ENCODE data around the gene PAM16. TPM values are rescaled to one million over a fixed set of nuclear protein-coding genes. Genes with fewer than 3 reads are reported as not detected.

PAM16 gene
- total RNA-seq, 1 donor from 2014 or later: 36.2 TPM

DNA sequence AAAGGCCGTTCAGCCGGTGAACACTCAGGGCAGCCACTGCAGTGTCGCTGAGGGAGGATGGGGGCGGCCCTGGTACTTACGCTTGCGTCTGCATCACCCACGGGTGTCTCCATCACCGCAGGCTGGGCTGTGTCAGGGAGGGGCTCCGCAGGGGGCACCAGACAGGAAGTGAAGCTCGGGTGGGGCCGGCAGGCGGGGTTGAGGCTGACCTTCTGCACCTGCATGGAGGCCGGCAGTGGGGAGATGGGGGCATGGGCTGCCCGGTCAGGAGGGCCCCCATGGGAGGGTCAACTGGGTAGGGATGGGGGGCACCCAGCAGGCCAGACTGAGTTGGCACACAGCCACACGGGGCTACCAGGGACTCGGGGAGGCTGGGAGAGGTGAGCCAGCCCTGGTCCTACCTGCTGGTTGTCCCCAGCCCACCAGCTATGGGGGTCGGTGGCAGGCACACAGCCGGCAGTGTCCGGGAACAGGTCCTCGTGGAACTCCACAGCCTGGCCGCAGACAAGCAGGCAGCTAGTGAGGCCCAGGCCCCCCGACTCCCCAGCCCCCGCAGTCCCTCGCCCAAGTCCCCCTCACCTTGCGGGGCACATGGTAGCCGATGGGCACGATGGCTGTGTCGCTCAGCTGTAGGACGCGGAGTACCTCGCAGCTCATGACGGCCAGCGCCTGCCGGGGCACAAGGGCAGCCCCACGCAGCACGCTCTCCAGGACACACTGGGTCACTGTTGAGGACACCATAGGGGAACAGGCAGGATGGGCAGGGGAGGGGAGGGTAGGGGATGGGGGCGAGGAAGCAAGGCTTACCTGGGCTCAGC lies 13.3 kb upstream of the PAM16 start:
- H3K4me3 Mint-ChIP-seq: no peak overlapping the region
- no peak for TF ChIP-seq CTCF (conservative IDR thresholded peaks at IDR 0.05)
- peaks cover 5% of the 10 kb centered on the region for H3K4me1 Mint-ChIP-seq
- H3K27me3 Mint-ChIP-seq (ENCODE audit: low read depth): no peaks in the 10 kb centered on the region
- no peaks in the 10 kb centered on the region for H3K36me3 Mint-ChIP-seq (ENCODE audit: low read depth)
- no peak for DNase-seq (ENCODE audit: low read depth, low spot score)
- H3K27ac Mint-ChIP-seq (ENCODE audit: unreplicated experiment): no peak overlapping the region
- H3K9me3 Mint-ChIP-seq: no peaks in the 10 kb centered on the region

DNA sequence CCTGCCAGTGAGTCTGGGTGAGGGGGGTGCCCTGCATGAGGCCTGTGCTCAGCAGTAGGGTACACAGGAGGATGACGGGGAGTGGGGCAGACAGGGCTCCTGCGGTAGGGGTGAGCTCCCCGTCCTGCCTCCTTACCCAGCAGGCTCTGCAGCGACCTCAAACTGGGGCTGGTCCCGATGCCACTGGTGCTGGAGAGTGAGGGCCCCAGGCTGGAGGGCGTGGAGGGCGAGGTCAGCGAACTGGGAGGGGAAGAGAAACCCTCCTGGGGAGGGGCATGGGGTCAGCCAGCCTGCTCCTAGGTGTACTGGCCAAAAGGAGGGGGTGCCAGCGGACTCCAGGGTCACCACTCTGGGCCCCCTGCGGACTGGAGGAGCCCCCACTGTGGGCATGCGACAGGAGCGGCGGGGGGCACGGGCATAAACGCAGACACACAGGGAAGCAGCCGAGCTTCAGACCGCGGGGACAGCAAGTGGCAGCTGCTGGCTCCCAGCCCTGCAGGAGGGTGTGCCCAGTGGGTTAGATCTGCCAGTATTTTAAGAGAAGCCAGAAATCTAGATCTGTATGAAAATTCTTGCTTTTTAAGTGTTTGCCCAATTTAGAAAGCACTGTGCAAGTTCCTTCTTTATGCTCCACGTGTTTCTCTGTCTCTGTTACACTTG lies 11.5 kb upstream of the PAM16 start:
- Mint-ChIP-seq H3K36me3 (ENCODE audit: low read depth) (peaks cover 2% of the 10 kb centered on the region), H3K9me3 (no peaks in the 10 kb centered on the region), H3K27me3 (ENCODE audit: low read depth) (no peaks in the 10 kb centered on the region), H3K4me3 (no peak overlapping the region), H3K4me1 (peaks cover 5% of the 10 kb centered on the region), H3K27ac (ENCODE audit: unreplicated experiment) (no peak overlapping the region)
- TF ChIP-seq CTCF (conservative IDR thresholded peaks at IDR 0.05): no peak
- no peak for DNase-seq (ENCODE audit: low read depth, low spot score)

DNA sequence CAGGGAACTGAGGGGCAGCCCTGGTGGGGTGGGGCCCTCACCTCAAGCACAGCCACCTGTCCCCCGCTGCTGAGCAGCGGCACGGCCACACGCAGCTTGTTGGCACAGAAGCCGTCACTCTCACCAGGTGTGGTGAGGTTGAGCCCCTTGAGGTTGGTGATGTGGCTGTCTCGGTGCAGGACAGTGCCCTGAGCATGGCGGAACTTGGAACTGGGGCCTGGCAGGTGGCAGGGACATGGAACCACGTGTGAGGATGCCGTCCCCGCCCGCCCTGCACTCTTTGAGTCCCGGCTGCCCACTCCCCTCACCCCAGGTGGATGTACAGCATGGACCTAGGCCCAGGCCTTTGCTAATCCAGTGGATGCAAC lies 10.8 kb upstream of the PAM16 start:
- DNase-seq (ENCODE audit: low read depth, low spot score): no peak
- H3K4me3 Mint-ChIP-seq: no peak overlapping the region
- H3K9me3 Mint-ChIP-seq: no peaks in the 10 kb centered on the region
- peaks cover 2% of the 10 kb centered on the region for H3K36me3 Mint-ChIP-seq (ENCODE audit: low read depth)
- H3K27me3 Mint-ChIP-seq (ENCODE audit: low read depth): no peaks in the 10 kb centered on the region
- H3K4me1 Mint-ChIP-seq: no peaks in the 10 kb centered on the region
- H3K27ac Mint-ChIP-seq (ENCODE audit: unreplicated experiment): no peak overlapping the region
- no peak for TF ChIP-seq CTCF (conservative IDR thresholded peaks at IDR 0.05)

GRCh38 chr16:4361033-4361943 lies 10.2 kb upstream of the PAM16 start:
- Mint-ChIP-seq H3K9me3 (no peaks in the 10 kb centered on the region), H3K4me1 (no peaks in the 10 kb centered on the region), H3K36me3 (ENCODE audit: low read depth) (peaks cover 2% of the 10 kb centered on the region), H3K27ac (ENCODE audit: unreplicated experiment) (no peak overlapping the region), H3K27me3 (ENCODE audit: low read depth) (no peaks in the 10 kb centered on the region), H3K4me3 (no peak overlapping the region)
- no peak for TF ChIP-seq CTCF (conservative IDR thresholded peaks at IDR 0.05)
- no peak for DNase-seq (ENCODE audit: low read depth, low spot score)

GRCh38 chr16:4360538-4361021 lies 9.5 kb upstream of the PAM16 start:
- TF ChIP-seq CTCF (conservative IDR thresholded peaks at IDR 0.05): no peak
- no peaks in the 10 kb centered on the region for H3K9me3 Mint-ChIP-seq
- no peak for DNase-seq (ENCODE audit: low read depth, low spot score)
- H3K36me3 Mint-ChIP-seq (ENCODE audit: low read depth): peaks cover 2% of the 10 kb centered on the region
- H3K27me3 Mint-ChIP-seq (ENCODE audit: low read depth): no peaks in the 10 kb centered on the region
- H3K4me3 Mint-ChIP-seq: no peak overlapping the region
- no peaks in the 10 kb centered on the region for H3K4me1 Mint-ChIP-seq
- no peak overlapping the region for H3K27ac Mint-ChIP-seq (ENCODE audit: unreplicated experiment)

All from neural crest cell (in vitro differentiated cells).